ENCODE data around the gene TBCA.

Gene TBCA

DNA sequence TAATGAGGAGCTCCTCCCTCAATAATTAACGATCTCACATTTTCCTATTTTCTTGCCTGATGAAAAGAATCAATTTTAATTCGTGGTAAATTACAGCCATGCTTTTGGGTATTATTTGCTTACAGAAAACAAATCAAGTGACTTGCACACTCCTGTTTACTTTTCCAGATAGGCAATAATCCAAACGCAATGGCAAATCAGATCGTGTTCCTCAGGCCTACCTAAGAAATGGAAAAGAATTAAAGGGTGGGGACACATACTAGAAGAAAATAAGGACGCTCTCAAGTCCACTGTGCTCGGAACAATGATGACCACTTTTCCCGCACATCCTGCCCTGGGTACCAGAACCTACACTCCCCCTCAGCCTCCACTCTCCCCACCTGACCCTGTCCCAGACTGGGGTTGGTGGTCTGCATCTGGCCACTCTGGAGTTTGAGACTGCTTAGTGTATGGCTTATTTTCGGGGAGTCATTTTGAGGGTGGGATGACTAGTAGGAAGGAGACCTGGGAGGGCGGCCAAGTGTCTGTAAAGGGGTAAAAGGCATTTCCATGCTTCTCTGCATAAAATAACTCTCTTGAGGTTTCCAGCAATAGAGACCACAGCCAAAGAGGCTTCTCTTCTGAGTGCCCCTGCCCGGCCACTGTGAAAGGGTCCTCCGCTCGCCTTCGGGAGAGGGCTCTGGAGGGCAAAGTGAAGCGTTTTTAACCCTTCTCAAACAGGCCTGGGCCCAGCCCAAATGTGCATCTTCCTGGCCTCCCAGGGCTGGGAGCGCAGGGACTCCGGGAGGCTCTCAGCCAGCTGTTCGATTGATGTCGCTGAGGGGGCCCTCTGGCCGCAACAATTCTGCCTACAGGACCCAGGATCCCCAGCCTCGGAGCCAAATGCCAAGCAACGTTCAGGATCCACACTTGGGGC lies 133.1 kb downstream of the TBCA start:
- DNase-seq (ENCODE audit: low read depth), result no peak

GRCh38 chr5:77641963-77642737 lies 134.0 kb downstream of the TBCA start:
- no peak for DNase-seq (ENCODE audit: low read depth)

DNA sequence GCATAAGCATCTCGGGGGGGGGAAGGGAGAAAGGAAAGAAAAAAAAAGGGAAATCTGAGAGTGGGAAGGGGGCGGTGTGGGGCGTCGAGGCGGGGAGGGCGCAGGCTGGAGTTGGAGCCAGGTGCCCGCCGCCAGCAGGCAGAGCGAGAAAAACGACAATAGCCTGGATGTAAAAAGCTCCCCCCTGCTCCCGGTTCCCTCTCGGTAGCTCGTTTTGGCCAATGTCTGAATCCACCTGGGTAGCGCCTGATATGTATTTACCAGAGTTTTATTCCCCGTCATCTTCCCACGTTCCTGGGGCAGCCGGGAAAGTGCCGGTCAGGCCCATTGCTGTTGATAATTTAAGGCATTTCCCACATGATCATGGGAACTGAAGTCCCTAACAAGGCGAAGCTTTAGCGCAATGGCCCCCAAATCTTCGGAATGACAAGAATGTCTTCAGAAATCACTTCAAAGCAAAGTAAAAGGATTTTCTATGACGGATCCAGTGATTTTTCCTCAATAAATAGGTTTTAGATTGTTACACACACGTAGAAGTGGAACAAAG lies 134.7 kb downstream of the TBCA start:
- no peak for DNase-seq (ENCODE audit: low read depth)

Measured in EH (cell line).